MM.1S (cell line): ENCODE results near the gene PPP1R12C.

Experiments used
- DNase-seq: peaks from one replicate; pipeline ENCODE4 v3.0.0-alpha.2; 2015
- H2AFZ ChIP-seq: fragments of 300-600 bp; sonication (generic); 2 replicates; pipeline ENCODE4 v1.6.0; 2016; ENCODE audit warnings: antibody characterized with exemption, low read length
- H3F3A ChIP-seq: fragments of 300-600 bp; sonication (generic); 2 replicates; pipeline ENCODE4 v1.6.1; 2016; ENCODE audit warnings: mild to moderate bottlenecking, antibody characterized with exemption, low read length, moderate library complexity, mixed read lengths; ENCODE audit not compliant: insufficient read depth
- H3K27ac ChIP-seq: fragments of 300-600 bp; sonication (generic); 2 replicates; pipeline ENCODE4 v1.5.1; 2016; ENCODE audit warnings: mild to moderate bottlenecking, low read length
- H3K27me3 ChIP-seq: fragments of 300-600 bp; sonication (generic); replicated peaks from 2 replicates; pipeline ENCODE4 v1.6.0; 2016; ENCODE audit warnings: low read length; ENCODE audit not compliant: insufficient read depth
- H3K36me3 ChIP-seq: fragments of 300-600 bp; sonication (generic); replicated peaks from 2 replicates; pipeline ENCODE4 v1.6.1; 2016; ENCODE audit warnings: mild to moderate bottlenecking, low read length, mixed read lengths; ENCODE audit not compliant: insufficient read depth
- H3K4me1 ChIP-seq: fragments of 300-600 bp; sonication (generic); 2 replicates; pipeline ENCODE4 v1.6.1; 2016; ENCODE audit warnings: low read length, mixed read lengths
- H3K4me2 ChIP-seq: fragments of 300-600 bp; sonication (generic); 2 replicates; pipeline ENCODE4 v1.6.0; 2016; ENCODE audit warnings: low read depth, low read length
- H3K4me3 ChIP-seq: fragments of 300-600 bp; sonication (generic); 2 replicates; pipeline ENCODE4 v1.5.1; 2016; ENCODE audit warnings: low read length, mixed read lengths
- H3K79me2 ChIP-seq: fragments of 300-600 bp; sonication (generic); 2 replicates; pipeline ENCODE4 v1.6.1; 2016; ENCODE audit warnings: mixed run types, low read length, mixed read lengths
- H3K9ac ChIP-seq: fragments of 300-600 bp; sonication (generic); 2 replicates; pipeline ENCODE4 v1.6.1; 2016; ENCODE audit warnings: low read length, mixed read lengths
- H3K9me2 ChIP-seq: fragments of 300-600 bp; sonication (generic); replicated peaks from 2 replicates; pipeline ENCODE4 v1.6.1; 2016; ENCODE audit warnings: mild to moderate bottlenecking, low read length, mixed read lengths; ENCODE audit not compliant: insufficient read depth
- H3K9me3 ChIP-seq: fragments of 300-600 bp; sonication (generic); replicated peaks from 2 replicates; pipeline ENCODE4 v1.6.1; 2016; ENCODE audit warnings: mild to moderate bottlenecking, low read length, mixed read lengths; ENCODE audit not compliant: insufficient read depth
- H4K20me1 ChIP-seq: fragments of 300-600 bp; sonication (generic); 2 replicates; pipeline ENCODE4 v1.6.1; 2016; ENCODE audit warnings: mild to moderate bottlenecking, low read length, moderate library complexity, mixed read lengths; ENCODE audit not compliant: insufficient read depth
- CTCF ChIP-seq: fragments of 300-600 bp; sonication (generic); IDR thresholded peaks from 2 replicates; pipeline ENCODE4 v1.5.1; 2016; ENCODE audit warnings: antibody characterized with exemption, low read length, mixed read lengths
- EZH2 ChIP-seq: fragments of 300-600 bp; sonication (generic); optimal IDR thresholded peaks from 2 replicates; pipeline ENCODE3; 2017; ENCODE audit warnings: low read depth, mild to moderate bottlenecking, antibody characterized with exemption, low read length, mixed read lengths
- EZH2phosphoT487 ChIP-seq: fragments of 300-600 bp; sonication (generic); IDR thresholded peaks from 2 replicates; pipeline ENCODE4 v1.6.1; 2018; ENCODE audit warnings: antibody characterized with exemption, low read length

Gene PPP1R12C

GRCh38 chr19:55146078-55146704 is 28.8 kb upstream of the PPP1R12C start:
- H3F3A ChIP-seq: no peaks in the 10 kb centered on the region
- H3K4me3 ChIP-seq: no peak overlapping the region
- H3K27me3 ChIP-seq: peaks cover 82% of the 10 kb centered on the region
- no peak overlapping the region for H3K27ac ChIP-seq
- DNase-seq: no peak
- H3K9ac ChIP-seq: no peak overlapping the region
- TF ChIP-seq CTCF: peak; percentile 49
- no peak for TF ChIP-seq EZH2
- H4K20me1 ChIP-seq: no peaks in the 10 kb centered on the region
- 0 out of 2 replicates have a peak, but pooled peaks cover 2% of the 10 kb centered on the region for H3K4me1 ChIP-seq
- H3K9me2 ChIP-seq: no peaks in the 10 kb centered on the region
- no peak overlapping the region for H3K4me2 ChIP-seq
- H2AFZ ChIP-seq: no peak overlapping the region
- no peaks in the 10 kb centered on the region for H3K36me3 ChIP-seq
- H3K9me3 ChIP-seq: no peaks in the 10 kb centered on the region
- no peaks in the 10 kb centered on the region for H3K79me2 ChIP-seq

GRCh38 chr19:55145232-55145631 is 27.8 kb upstream of the PPP1R12C start:
- no peaks in the 10 kb centered on the region for H3K79me2 ChIP-seq
- no peak overlapping the region for H3K27ac ChIP-seq
- H3K9me3 ChIP-seq: no peaks in the 10 kb centered on the region
- no peaks in the 10 kb centered on the region for H3K36me3 ChIP-seq
- H3K9ac ChIP-seq: no peak overlapping the region
- peaks cover 85% of the 10 kb centered on the region for H3K27me3 ChIP-seq
- 0 out of 2 replicates have a peak, but pooled peaks cover 2% of the 10 kb centered on the region for H3K4me1 ChIP-seq
- H3F3A ChIP-seq: no peaks in the 10 kb centered on the region
- H3K4me2 ChIP-seq: no peak overlapping the region
- no peak overlapping the region for H3K4me3 ChIP-seq
- DNase-seq: no peak
- no peaks in the 10 kb centered on the region for H3K9me2 ChIP-seq
- no peak overlapping the region for H2AFZ ChIP-seq
- no peak for TF ChIP-seq EZH2
- TF ChIP-seq EZH2phosphoT487: no peak
- no peak for TF ChIP-seq CTCF
- no peaks in the 10 kb centered on the region for H4K20me1 ChIP-seq

GRCh38 chr19:55141696-55142095 is 24.3 kb upstream of the PPP1R12C start:
- Histone ChIP-seq H3K79me2 (no peaks in the 10 kb centered on the region), H2AFZ (0 out of 2 replicates have a peak overlapping the region, but pooled peaks have one; percentile 31), H3K27me3 (peaks cover 89% of the 10 kb centered on the region), H3K9me2 (no peaks in the 10 kb centered on the region), H3K9me3 (no peaks in the 10 kb centered on the region), H4K20me1 (no peaks in the 10 kb centered on the region), H3K36me3 (no peaks in the 10 kb centered on the region), H3K4me3 (no peak overlapping the region), H3F3A (no peaks in the 10 kb centered on the region), H3K27ac (no peak overlapping the region), H3K4me1 (0 out of 2 replicates have a peak, but pooled peaks cover 2% of the 10 kb centered on the region), H3K9ac (no peak overlapping the region), H3K4me2 (peak overlapping the region; percentile 32; the same call in 1 of the 2 replicates)
- TF ChIP-seq EZH2phosphoT487 (no peak), EZH2 (no peak), CTCF (no peak)
- no peak for DNase-seq
